Ovary (tissue), 3 donors: ENCODE results near the gene TRIM60.

Experiments used
- POLR2A ChIP-seq: fragments of 450-650 bp; IDR thresholded peaks from one replicate; pipeline ENCODE4 v1.6.1; 2017; ENCODE audit warnings: antibody characterized with exemption, mild to moderate bottlenecking, moderate library complexity
- TF ChIP-seq, protein P1 (sequence below), 3 donors: fragments of 450-650 bp in 2 of 3; fragments of 200-600 bp in 1 of 3; IDR thresholded peaks; one replicate each; pipeline versions ENCODE4 v1.5.1 to v1.8.0; 2016 to 2022; ENCODE audit warnings: antibody characterized with exemption in 3 of 3, mild to moderate bottlenecking in 1 of 3
- donor health status: DM: no; HTN: no; CAD: no.

DNA sequence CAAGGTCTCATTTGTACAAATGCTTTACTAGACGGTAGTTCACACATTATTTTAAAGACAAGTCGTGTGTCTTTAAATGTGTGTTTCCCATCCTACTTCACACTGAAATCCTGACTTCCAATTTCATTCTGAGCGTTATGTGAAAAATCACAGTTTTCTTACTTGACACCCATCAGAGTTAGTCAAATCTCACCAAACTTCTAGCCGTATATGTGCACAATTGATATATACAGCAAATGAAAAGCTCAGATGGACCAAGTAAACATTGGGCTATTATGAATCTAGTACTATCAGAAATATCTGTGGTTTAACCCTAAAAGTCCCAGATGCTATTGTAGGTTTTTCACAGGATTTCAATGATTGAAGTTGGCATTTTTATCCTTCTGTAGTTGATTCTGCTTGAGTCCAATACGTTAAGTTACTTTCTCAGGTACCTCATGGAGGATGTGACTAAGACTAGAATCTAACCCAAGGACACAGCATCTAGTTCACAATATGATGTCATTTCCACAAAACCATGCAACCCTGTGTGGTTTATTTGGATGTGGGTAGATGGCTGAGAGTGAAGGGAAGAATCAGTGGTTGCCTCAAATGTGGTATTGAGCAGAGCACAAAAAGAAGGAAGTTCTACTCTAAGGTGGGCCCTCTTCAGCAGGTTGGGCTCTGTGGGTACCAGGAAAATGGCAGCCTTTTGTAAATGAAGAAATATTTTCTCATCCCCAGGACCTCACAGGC lies 22.1 kb upstream of the TRIM60 start:
- TF ChIP-seq, protein P1, sequence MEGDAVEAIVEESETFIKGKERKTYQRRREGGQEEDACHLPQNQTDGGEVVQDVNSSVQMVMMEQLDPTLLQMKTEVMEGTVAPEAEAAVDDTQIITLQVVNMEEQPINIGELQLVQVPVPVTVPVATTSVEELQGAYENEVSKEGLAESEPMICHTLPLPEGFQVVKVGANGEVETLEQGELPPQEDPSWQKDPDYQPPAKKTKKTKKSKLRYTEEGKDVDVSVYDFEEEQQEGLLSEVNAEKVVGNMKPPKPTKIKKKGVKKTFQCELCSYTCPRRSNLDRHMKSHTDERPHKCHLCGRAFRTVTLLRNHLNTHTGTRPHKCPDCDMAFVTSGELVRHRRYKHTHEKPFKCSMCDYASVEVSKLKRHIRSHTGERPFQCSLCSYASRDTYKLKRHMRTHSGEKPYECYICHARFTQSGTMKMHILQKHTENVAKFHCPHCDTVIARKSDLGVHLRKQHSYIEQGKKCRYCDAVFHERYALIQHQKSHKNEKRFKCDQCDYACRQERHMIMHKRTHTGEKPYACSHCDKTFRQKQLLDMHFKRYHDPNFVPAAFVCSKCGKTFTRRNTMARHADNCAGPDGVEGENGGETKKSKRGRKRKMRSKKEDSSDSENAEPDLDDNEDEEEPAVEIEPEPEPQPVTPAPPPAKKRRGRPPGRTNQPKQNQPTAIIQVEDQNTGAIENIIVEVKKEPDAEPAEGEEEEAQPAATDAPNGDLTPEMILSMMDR (IDR thresholded peaks at IDR 0.05), result no peak
- no peak for TF ChIP-seq POLR2A
